Heart right ventricle (tissue), 16 donors: Measurements from ENCODE around the gene MDM2. TPM values are rescaled to one million over a fixed set of nuclear protein-coding genes. Genes with fewer than 3 reads are reported as not detected.

Experiments
- ATAC-seq, 8 donors: fragments of 200-7000 bp; cut with Tn5 transposase; one replicate each; pipeline ENCODE4 v1.9.1; 2020; ENCODE audit warnings: mild to moderate bottlenecking in 8 of 8, moderate library complexity in 8 of 8, moderate number of reproducible peaks in 1 of 8
- DNase-seq, 2 donors: peaks; one replicate each; pipeline ENCODE4 v3.0.0-alpha.2; 2020
- H3K27ac ChIP-seq, 10 donors: fragments of 200-600 bp; sonication (generic) in 2 of 10; one replicate each; pipeline versions ENCODE4 v1.5.0 to v1.8.0; 2020 to 2022; ENCODE audit warnings: mild to moderate bottlenecking in 3 of 10
- H3K27me3 ChIP-seq, 7 donors: fragments of 200-600 bp; one replicate each; pipeline ENCODE4 v1.8.0; 2021 to 2022; ENCODE audit warnings: mild to moderate bottlenecking in 2 of 7
- H3K36me3 ChIP-seq, 9 donors: fragments of 200-600 bp; sonication (generic) in 1 of 9; one replicate each; pipeline versions ENCODE4 v1.5.0 to v1.8.0; 2020 to 2022; ENCODE audit warnings: mild to moderate bottlenecking in 2 of 9
- H3K4me1 ChIP-seq, 9 donors: fragments of 200-600 bp; sonication (generic) in 1 of 9; one replicate each; pipeline versions ENCODE4 v1.5.0 to v1.8.0; 2020 to 2022; ENCODE audit warnings: mild to moderate bottlenecking in 4 of 9
- H3K4me3 ChIP-seq, 10 donors: fragments of 200-600 bp; sonication (generic) in 2 of 10; one replicate each; pipeline versions ENCODE4 v1.5.0 to v1.8.0; 2020 to 2022; ENCODE audit warnings: mild to moderate bottlenecking in 7 of 10, moderate library complexity in 2 of 10
- H3K9me3 ChIP-seq, 11 donors: fragments of 200-600 bp in 10 of 11; sonication (generic) in 2 of 11; one replicate each; pipeline versions ENCODE4 v1.5.0 to v1.8.0; 2013 to 2022; ENCODE audit warnings: mild to moderate bottlenecking in 2 of 11, control low read depth in 1 of 11, moderate library complexity in 1 of 11
- CTCF ChIP-seq, 9 donors: fragments of 200-600 bp; sonication (generic) in 2 of 9; IDR thresholded peaks; one replicate each; pipeline versions ENCODE4 v1.5.0 to v1.8.0; 2021 to 2022; ENCODE audit warnings: antibody characterized with exemption in 9 of 9, mild to moderate bottlenecking in 5 of 9, moderate library complexity in 1 of 9
- WGBS, 2 donors: extraction: QIAGEN DNeasy Blood & Tissue Kit; methylation state at CpG; one replicate each; pipeline ENCODE4 v1.1.7; 2013; ENCODE audit warnings: inconsistent platforms in 1 of 2; 5-methylcytosine and 5-hydroxymethylcytosine counted together
- intact Hi-C, 10 donors: fragments of 100-400 bp; cut with DNase I; formaldehyde crosslinking; loops; one replicate each; pipeline versions ENCODE4 v1.11.1 to v1.14.2; 2022
- polyA plus RNA-seq, 2 donors: library from polyadenylated mRNA; stranded (reverse); fragments of 200-250 nt; gene quantifications; one replicate each; pipeline ENCODE4 v1.2.3, GENCODE V29; 2013
- total RNA-seq, 10 donors: library from RNA; stranded (reverse); fragmentation: NEBNext Ultra II Directional in 3 of 10; extraction: Animal tissue kit (Norgen Biotek cat#: 25700) in 3 of 10; gene quantifications; one replicate each; pipeline versions ENCODE4 v1.2.1 to v1.2.4, GENCODE V29; 2021 to 2023
- donor health status: Arrhythmogenic right ventricular cardiomyopathy.
- donor health status: ischemic (EF 13 %, LVEDD 7.1; RV severe dilation, severe dysfunction).
- donor health status: healthy with polysubstance abuse.
- donor health status: DM: no; HTN: yes; CAD: no.
- donor health status: DM: no; HTN: no; CAD: no.
- donor health status: ischemic (EF 25% LVEDD 6.9; RV normal size, moderate dysfunction).
- donor health status: ischemic (EF 25% LVEDD 5.7; RV mildly dilated, moderate dysfunction).
- donor health status: healthy.
- donor health status: DM: yes; HTN: yes; CAD: no.
- donor health status: Ischemic cardiomyopathy.
- donor health status: ischemic (EF 35%, LVEDD 5.7; RV mildly dilated, moderate dysfunction).
- donor health status: nonischemic (EF 11% LVEDD 7.7; RV severe dilation, severe dysfunction).
- donor health status: DM: yes; HTN: yes; CAD: no.
- donor health status: PGD.
- donor health status: ischemic (EF 29% LVEDD 5.4; RV normal size, mild dysfunction).
- donor health status: nonischemic (EF 23%, LVEDD 6.1; RV moderate dilation, normal function).

Gene MDM2
- total and polyA plus RNA-seq, 12 donors = 15.9 to 95.5 (median 47.1) TPM

- peaks cover 0 to 5% (median 0%) of the 10 kb centered on the region in 9 donors for H3K36me3 ChIP-seq
- TF ChIP-seq CTCF (IDR thresholded peaks at IDR 0.05) = no peak
- WGBS, 2 donors = 95 to 99% methylated on average over 4 of the region's 4 CpGs
- peaks cover 0 to 19% (median 0%) of the 10 kb centered on the region in 11 donors for H3K9me3 ChIP-seq
- no peak overlapping the region for H3K4me3 ChIP-seq
- H3K27me3 ChIP-seq = no peaks in the 10 kb centered on the region
- H3K4me1 ChIP-seq = peaks cover 0 to 11% (median 0%) of the 10 kb centered on the region in 9 donors
- intact Hi-C loops = loop anchor here in 1 of 10 donors (10.0 kb wide), 1 partner anchor 276 kb away; no protein-coding TSS in a partner anchor
- no peak for DNase-seq
- ATAC-seq = no peak
- H3K27ac ChIP-seq = no peak overlapping the region
Measured at GRCh38 chr12:68878846-68879245, 70.9 kb downstream of the MDM2 start.

- no peak for DNase-seq
- no peak for ATAC-seq
- peaks cover 0 to 10% (median 0%) of the 10 kb centered on the region in 9 donors for H3K36me3 ChIP-seq
- H3K4me3 ChIP-seq = no peak overlapping the region
- no peaks in the 10 kb centered on the region for H3K27me3 ChIP-seq
- peaks cover 0 to 19% (median 0%) of the 10 kb centered on the region in 11 donors for H3K9me3 ChIP-seq
- no peak for TF ChIP-seq CTCF (IDR thresholded peaks at IDR 0.05)
- intact Hi-C loops = no loop called here
- no peak overlapping the region for H3K27ac ChIP-seq
- peaks cover 0 to 11% (median 0%) of the 10 kb centered on the region in 9 donors for H3K4me1 ChIP-seq
- 87 to 91% methylated on average over 5 of the region's 5 CpGs for WGBS, 2 donors
Measured at GRCh38 chr12:68880660-68881325, 72.8 kb downstream of the MDM2 start.

GRCh38 chr12:68882251-68882964 lies 74.4 kb downstream of the MDM2 start:
- intact Hi-C loops = no loop called here
- no peak overlapping the region for H3K27ac ChIP-seq
- H3K4me3 ChIP-seq = no peak overlapping the region
- WGBS, 2 donors = 96 to 97% methylated on average over 4 of the region's 4 CpGs
- no peaks in the 10 kb centered on the region for H3K27me3 ChIP-seq
- ATAC-seq = no peak
- H3K9me3 ChIP-seq = peaks cover 0 to 17% (median 0%) of the 10 kb centered on the region in 11 donors
- H3K36me3 ChIP-seq = peaks cover 0 to 10% (median 0%) of the 10 kb centered on the region in 9 donors
- no peaks in the 10 kb centered on the region for H3K4me1 ChIP-seq
- TF ChIP-seq CTCF (IDR thresholded peaks at IDR 0.05) = no peak
- DNase-seq = no peak

GRCh38 chr12:68883151-68883550 lies 75.2 kb downstream of the MDM2 start:
- no peak for ATAC-seq
- no peak overlapping the region for H3K27ac ChIP-seq
- no peaks in the 10 kb centered on the region for H3K27me3 ChIP-seq
- peaks cover 0 to 10% (median 0%) of the 10 kb centered on the region in 9 donors for H3K36me3 ChIP-seq
- no peak for TF ChIP-seq CTCF (IDR thresholded peaks at IDR 0.05)
- H3K4me1 ChIP-seq = no peaks in the 10 kb centered on the region
- peaks cover 0 to 13% (median 0%) of the 10 kb centered on the region in 11 donors for H3K9me3 ChIP-seq
- 74 to 87% methylated on average over 3 of the region's 3 CpGs for WGBS, 2 donors
- no peak overlapping the region for H3K4me3 ChIP-seq
- intact Hi-C loops = no loop called here
- DNase-seq = no peak
